Measurements from ENCODE around the gene NCAPG2.

DNA sequence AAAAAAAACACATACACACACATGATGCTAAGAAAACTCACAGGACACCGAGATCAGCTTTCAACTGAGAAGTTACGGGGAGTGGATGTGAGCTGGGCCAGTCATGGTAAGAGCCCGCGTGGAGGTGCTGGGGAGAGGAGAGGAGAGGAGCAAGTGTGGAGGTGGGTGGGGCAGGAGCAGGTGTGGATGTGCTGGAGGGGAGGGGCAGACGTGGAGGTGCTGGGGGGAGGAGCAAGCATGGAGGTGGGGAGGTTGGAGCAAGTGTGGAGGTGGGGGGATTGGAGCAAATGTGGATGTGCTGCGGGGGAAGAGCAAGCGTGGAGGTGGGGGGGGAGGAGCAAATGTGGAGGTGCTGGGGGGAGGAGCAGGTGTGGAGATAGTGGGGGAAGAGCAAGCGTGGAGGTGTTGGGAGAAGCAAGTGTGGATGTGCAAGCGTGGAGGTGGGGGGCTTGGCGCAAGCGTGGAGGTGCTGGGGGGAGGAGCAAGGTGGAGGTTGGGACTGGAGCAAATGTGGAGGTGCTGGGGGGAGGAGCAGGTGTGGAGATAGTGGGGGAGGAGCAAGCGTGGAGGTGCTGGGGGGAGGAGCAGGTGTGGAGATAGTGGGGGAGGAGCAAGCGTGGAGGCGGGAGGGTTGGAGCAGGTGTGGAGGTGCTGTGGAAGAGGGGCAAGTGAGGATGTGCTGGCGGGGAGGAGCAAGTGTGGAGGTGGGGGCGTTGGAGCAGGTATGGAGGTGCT, 24.5 kb upstream of the NCAPG2 start:
- TF ChIP-seq EP300 (IDR thresholded peaks at IDR 0.05) (no peak), POLR2A (IDR thresholded peaks at IDR 0.05) (no peak)
- TF ChIP-seq, protein P1, sequence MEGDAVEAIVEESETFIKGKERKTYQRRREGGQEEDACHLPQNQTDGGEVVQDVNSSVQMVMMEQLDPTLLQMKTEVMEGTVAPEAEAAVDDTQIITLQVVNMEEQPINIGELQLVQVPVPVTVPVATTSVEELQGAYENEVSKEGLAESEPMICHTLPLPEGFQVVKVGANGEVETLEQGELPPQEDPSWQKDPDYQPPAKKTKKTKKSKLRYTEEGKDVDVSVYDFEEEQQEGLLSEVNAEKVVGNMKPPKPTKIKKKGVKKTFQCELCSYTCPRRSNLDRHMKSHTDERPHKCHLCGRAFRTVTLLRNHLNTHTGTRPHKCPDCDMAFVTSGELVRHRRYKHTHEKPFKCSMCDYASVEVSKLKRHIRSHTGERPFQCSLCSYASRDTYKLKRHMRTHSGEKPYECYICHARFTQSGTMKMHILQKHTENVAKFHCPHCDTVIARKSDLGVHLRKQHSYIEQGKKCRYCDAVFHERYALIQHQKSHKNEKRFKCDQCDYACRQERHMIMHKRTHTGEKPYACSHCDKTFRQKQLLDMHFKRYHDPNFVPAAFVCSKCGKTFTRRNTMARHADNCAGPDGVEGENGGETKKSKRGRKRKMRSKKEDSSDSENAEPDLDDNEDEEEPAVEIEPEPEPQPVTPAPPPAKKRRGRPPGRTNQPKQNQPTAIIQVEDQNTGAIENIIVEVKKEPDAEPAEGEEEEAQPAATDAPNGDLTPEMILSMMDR (IDR thresholded peaks at IDR 0.05): no peak

Measured in gastroesophageal sphincter (tissue), 3 donors.